ENCODE measurements around the gene LHX6. TPM values are rescaled to one million over a fixed set of nuclear protein-coding genes. Genes with fewer than 3 reads are reported as not detected.

The LHX6 gene
- total and polyA plus RNA-seq, 2 experiments from 2014 or later: 1.0 to 1.2 TPM

DNA sequence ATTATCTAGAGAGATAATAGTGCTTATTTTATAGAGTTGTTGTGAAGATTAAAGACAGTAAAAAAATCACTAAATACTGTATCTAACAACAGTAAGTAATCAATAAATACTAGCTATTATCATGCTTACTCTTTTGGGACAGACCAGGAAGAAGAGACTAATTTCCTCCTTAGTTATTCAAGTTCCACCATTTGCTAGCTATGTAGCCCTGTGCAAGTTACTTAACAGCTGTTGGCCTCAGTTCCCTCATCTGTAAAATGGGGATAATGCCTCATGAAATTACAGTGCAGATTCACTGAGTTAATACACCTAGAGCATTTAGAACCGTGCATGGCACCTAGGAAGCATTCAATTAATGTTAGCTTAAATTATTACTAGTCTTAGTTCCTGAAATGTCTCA, 33.3 kb upstream of the LHX6 start:
- no peak overlapping the region for H3K4me3 ChIP-seq
- H3K27me3 Mint-ChIP-seq (ENCODE audit: insufficient read depth, low read depth, poor library complexity): peaks cover 7% of the 10 kb centered on the region
- H3K27ac Mint-ChIP-seq: no peak overlapping the region
- ATAC-seq: no peak
- DNase-seq (ENCODE audit: low spot score): no peak
- 0 out of 2 replicates have a peak, but pooled peaks cover 2% of the 10 kb centered on the region for H3F3A ChIP-seq (replicated peaks; ENCODE audit: low read depth)
- TF ChIP-seq EZH2 (IDR thresholded peaks at IDR 0.05; ENCODE audit: low read depth, unreplicated experiment): no peak
- no peak for TF ChIP-seq CTCF (conservative IDR thresholded peaks at IDR 0.05; ENCODE audit: low read depth in 2 of 2)
- no peak for TF ChIP-seq CREB1 (CRISPR knock-in tag; IDR thresholded peaks at IDR 0.05; ENCODE audit: low read depth)
- TF ChIP-seq, protein P1, sequence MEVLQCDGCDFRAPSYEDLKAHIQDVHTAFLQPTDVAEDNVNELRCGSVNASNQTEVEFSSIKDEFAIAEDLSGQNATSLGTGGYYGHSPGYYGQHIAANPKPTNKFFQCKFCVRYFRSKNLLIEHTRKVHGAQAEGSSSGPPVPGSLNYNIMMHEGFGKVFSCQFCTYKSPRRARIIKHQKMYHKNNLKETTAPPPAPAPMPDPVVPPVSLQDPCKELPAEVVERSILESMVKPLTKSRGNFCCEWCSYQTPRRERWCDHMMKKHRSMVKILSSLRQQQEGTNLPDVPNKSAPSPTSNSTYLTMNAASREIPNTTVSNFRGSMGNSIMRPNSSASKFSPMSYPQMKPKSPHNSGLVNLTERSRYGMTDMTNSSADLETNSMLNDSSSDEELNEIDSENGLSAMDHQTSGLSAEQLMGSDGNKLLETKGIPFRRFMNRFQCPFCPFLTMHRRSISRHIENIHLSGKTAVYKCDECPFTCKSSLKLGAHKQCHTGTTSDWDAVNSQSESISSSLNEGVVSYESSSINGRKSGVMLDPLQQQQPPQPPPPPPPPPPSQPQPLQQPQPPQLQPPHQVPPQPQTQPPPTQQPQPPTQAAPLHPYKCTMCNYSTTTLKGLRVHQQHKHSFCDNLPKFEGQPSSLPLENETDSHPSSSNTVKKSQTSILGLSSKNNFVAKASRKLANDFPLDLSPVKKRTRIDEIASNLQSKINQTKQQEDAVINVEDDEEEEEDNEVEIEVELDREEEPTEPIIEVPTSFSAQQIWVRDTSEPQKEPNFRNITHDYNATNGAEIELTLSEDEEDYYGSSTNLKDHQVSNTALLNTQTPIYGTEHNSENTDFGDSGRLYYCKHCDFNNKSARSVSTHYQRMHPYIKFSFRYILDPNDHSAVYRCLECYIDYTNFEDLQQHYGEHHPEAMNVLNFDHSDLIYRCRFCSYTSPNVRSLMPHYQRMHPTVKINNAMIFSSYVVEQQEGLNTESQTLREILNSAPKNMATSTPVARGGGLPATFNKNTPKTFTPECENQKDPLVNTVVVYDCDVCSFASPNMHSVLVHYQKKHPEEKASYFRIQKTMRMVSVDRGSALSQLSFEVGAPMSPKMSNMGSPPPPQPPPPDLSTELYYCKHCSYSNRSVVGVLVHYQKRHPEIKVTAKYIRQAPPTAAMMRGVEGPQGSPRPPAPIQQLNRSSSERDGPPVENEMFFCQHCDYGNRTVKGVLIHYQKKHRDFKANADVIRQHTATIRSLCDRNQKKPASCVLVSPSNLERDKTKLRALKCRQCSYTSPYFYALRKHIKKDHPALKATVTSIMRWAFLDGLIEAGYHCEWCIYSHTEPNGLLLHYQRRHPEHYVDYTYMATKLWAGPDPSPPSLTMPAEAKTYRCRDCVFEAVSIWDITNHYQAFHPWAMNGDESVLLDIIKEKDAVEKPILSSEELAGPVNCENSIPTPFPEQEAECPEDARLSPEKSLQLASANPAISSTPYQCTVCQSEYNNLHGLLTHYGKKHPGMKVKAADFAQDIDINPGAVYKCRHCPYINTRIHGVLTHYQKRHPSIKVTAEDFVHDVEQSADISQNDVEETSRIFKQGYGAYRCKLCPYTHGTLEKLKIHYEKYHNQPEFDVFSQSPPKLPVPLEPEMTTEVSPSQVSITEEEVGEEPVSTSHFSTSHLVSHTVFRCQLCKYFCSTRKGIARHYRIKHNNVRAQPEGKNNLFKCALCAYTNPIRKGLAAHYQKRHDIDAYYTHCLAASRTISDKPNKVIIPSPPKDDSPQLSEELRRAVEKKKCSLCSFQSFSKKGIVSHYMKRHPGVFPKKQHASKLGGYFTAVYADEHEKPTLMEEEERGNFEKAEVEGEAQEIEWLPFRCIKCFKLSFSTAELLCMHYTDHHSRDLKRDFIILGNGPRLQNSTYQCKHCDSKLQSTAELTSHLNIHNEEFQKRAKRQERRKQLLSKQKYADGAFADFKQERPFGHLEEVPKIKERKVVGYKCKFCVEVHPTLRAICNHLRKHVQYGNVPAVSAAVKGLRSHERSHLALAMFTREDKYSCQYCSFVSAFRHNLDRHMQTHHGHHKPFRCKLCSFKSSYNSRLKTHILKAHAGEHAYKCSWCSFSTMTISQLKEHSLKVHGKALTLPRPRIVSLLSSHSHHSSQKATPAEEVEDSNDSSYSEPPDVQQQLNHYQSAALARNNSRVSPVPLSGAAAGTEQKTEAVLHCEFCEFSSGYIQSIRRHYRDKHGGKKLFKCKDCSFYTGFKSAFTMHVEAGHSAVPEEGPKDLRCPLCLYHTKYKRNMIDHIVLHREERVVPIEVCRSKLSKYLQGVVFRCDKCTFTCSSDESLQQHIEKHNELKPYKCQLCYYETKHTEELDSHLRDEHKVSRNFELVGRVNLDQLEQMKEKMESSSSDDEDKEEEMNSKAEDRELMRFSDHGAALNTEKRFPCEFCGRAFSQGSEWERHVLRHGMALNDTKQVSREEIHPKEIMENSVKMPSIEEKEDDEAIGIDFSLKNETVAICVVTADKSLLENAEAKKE (CRISPR knock-in tag; IDR thresholded peaks at IDR 0.05): no peak
- no peak for TF ChIP-seq STAT1 (IDR thresholded peaks at IDR 0.05; ENCODE audit: unreplicated experiment)
- no peak for TF ChIP-seq NANOG (IDR thresholded peaks at IDR 0.05; ENCODE audit: borderline replicate concordance)
- TF ChIP-seq POLR2AphosphoS5 (IDR thresholded peaks at IDR 0.05; ENCODE audit: low read depth): no peak
- TF ChIP-seq, protein P2, sequence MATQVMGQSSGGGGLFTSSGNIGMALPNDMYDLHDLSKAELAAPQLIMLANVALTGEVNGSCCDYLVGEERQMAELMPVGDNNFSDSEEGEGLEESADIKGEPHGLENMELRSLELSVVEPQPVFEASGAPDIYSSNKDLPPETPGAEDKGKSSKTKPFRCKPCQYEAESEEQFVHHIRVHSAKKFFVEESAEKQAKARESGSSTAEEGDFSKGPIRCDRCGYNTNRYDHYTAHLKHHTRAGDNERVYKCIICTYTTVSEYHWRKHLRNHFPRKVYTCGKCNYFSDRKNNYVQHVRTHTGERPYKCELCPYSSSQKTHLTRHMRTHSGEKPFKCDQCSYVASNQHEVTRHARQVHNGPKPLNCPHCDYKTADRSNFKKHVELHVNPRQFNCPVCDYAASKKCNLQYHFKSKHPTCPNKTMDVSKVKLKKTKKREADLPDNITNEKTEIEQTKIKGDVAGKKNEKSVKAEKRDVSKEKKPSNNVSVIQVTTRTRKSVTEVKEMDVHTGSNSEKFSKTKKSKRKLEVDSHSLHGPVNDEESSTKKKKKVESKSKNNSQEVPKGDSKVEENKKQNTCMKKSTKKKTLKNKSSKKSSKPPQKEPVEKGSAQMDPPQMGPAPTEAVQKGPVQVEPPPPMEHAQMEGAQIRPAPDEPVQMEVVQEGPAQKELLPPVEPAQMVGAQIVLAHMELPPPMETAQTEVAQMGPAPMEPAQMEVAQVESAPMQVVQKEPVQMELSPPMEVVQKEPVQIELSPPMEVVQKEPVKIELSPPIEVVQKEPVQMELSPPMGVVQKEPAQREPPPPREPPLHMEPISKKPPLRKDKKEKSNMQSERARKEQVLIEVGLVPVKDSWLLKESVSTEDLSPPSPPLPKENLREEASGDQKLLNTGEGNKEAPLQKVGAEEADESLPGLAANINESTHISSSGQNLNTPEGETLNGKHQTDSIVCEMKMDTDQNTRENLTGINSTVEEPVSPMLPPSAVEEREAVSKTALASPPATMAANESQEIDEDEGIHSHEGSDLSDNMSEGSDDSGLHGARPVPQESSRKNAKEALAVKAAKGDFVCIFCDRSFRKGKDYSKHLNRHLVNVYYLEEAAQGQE (IDR thresholded peaks at IDR 0.05; ENCODE audit: unreplicated experiment): no peak
- TF ChIP-seq, protein P3, sequence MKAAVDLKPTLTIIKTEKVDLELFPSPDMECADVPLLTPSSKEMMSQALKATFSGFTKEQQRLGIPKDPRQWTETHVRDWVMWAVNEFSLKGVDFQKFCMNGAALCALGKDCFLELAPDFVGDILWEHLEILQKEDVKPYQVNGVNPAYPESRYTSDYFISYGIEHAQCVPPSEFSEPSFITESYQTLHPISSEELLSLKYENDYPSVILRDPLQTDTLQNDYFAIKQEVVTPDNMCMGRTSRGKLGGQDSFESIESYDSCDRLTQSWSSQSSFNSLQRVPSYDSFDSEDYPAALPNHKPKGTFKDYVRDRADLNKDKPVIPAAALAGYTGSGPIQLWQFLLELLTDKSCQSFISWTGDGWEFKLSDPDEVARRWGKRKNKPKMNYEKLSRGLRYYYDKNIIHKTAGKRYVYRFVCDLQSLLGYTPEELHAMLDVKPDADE (IDR thresholded peaks at IDR 0.05): no peak
- no peak for TF ChIP-seq ZNF114 (CRISPR knock-in tag; IDR thresholded peaks at IDR 0.05)
- no peak for TF ChIP-seq ZNF331 (CRISPR knock-in tag; IDR thresholded peaks at IDR 0.05; ENCODE audit: low read depth)
- TF ChIP-seq JUNB (IDR thresholded peaks at IDR 0.05; ENCODE audit: unreplicated experiment): no peak
- no peak for TF ChIP-seq EZH2phosphoT487 (IDR thresholded peaks at IDR 0.05; ENCODE audit: unreplicated experiment)
- peaks cover 46% of the 10 kb centered on the region for H3K79me2 ChIP-seq (replicated peaks; ENCODE audit: insufficient read depth)
- H3K27ac ChIP-seq (ENCODE audit: low read depth): no peak overlapping the region
- no peaks in the 10 kb centered on the region for H3K9me2 ChIP-seq (ENCODE audit: insufficient read depth)
- H3K36me3 ChIP-seq (ENCODE audit: insufficient read depth): peaks cover 8% of the 10 kb centered on the region; the same call in 1 of the 2 replicates
- H3K4me1 Mint-ChIP-seq: peaks cover 14% of the 10 kb centered on the region
- H4K20me1 ChIP-seq (replicated peaks; ENCODE audit: insufficient read depth): no peaks in the 10 kb centered on the region
- peaks cover 21% of the 10 kb centered on the region; the same call in 2 of the 3 replicates for H3K36me3 Mint-ChIP-seq (ENCODE audit: low read depth)
- H2AFZ ChIP-seq: no peak overlapping the region
- no peak overlapping the region for H3K4me3 Mint-ChIP-seq
- peaks cover 16% of the 10 kb centered on the region; the same call in 1 of the 2 replicates for H3K4me1 ChIP-seq (ENCODE audit: insufficient read depth)
- H3K4me2 ChIP-seq: no peak overlapping the region
- no peaks in the 10 kb centered on the region for H3K9me3 Mint-ChIP-seq
- no peaks in the 10 kb centered on the region for H3K27me3 ChIP-seq (ENCODE audit: insufficient read depth)

All from GM23338 (cell line).